Measurements from ENCODE around the gene ABI3. TPM values are rescaled to one million over a fixed set of nuclear protein-coding genes. Genes with fewer than 3 reads are reported as not detected.
"Not testable (repeated sequence)": the region's sequence is repeated elsewhere in the genome, so short reads cannot be mapped to it uniquely, and the experiment has no call there.

The ABI3 gene
- polyA plus RNA-seq, 1 donor from 2014 or later = not detected

- H4K20me1 ChIP-seq (ENCODE audit: insufficient read depth) = no peaks in the 10 kb centered on the region
- no peak overlapping the region for H2AFZ ChIP-seq (ENCODE audit: low read depth, low read length)
- H3K79me2 ChIP-seq (replicated peaks; ENCODE audit: insufficient read depth, low read length) = no peaks in the 10 kb centered on the region
- H3K9me3 ChIP-seq (ENCODE audit: low read length) = no peaks in the 10 kb centered on the region
- H3F3A ChIP-seq (ENCODE audit: insufficient read depth, low read length, poor library complexity, severe bottlenecking) = no peaks in the 10 kb centered on the region
- no peak overlapping the region for H3K4me2 ChIP-seq (ENCODE audit: low read length)
- H3K36me3 ChIP-seq (ENCODE audit: insufficient read depth, low read length) = no peaks in the 10 kb centered on the region
- H3K9ac ChIP-seq (ENCODE audit: low read length) = no peak overlapping the region
- TF ChIP-seq POLR2AphosphoS5 (IDR thresholded peaks at IDR 0.05) = no peak
- TF ChIP-seq RAD21 (conservative IDR thresholded peaks at IDR 0.05) = no peak
- no peak for TF ChIP-seq SMC3 (conservative IDR thresholded peaks at IDR 0.05; ENCODE audit: poor library complexity)
- no peak for TF ChIP-seq TAF1 (IDR thresholded peaks at IDR 0.05; ENCODE audit: low read depth)
- no peak for TF ChIP-seq MXI1 (conservative IDR thresholded peaks at IDR 0.05; ENCODE audit: poor library complexity, severe bottlenecking)
- H3K4me3 ChIP-seq (ENCODE audit: low read length) = no peak overlapping the region
- H3K27me3 ChIP-seq (ENCODE audit: insufficient read depth, low read depth, low read length) = no peaks in the 10 kb centered on the region
- H3K9me2 ChIP-seq (ENCODE audit: insufficient read depth, low read length) = no peaks in the 10 kb centered on the region
- H3K27ac ChIP-seq (ENCODE audit: low read length) = no peak overlapping the region
Observed at GRCh38 chr17:49183801-49184200, 26.7 kb upstream of the ABI3 start.

GRCh38 chr17:49184522-49184921, 26.0 kb upstream of the ABI3 start:
- not testable (repeated sequence) for H3K27ac ChIP-seq (ENCODE audit: low read length); H3K4me3 ChIP-seq (ENCODE audit: low read length)

GRCh38 chr17:49185381-49185780, 25.1 kb upstream of the ABI3 start:
- H3K4me3 ChIP-seq (ENCODE audit: low read length); H3K4me2 ChIP-seq (ENCODE audit: low read length); H4K20me1 ChIP-seq (ENCODE audit: insufficient read depth); H3K27me3 ChIP-seq (ENCODE audit: insufficient read depth, low read depth, low read length); H3K9me2 ChIP-seq (ENCODE audit: insufficient read depth, low read length); H3K27ac ChIP-seq (ENCODE audit: low read length); H3K9ac ChIP-seq (ENCODE audit: low read length); H3K79me2 ChIP-seq (replicated peaks; ENCODE audit: insufficient read depth, low read length); H3F3A ChIP-seq (ENCODE audit: insufficient read depth, low read length, poor library complexity, severe bottlenecking); H2AFZ ChIP-seq (ENCODE audit: low read depth, low read length); H3K36me3 ChIP-seq (ENCODE audit: insufficient read depth, low read length); H3K9me3 ChIP-seq (ENCODE audit: low read length): not testable (repeated sequence)

More at GRCh38 chr17:49184522-49184921, 26.0 kb upstream of the ABI3 start:
- H3K9me3 ChIP-seq (ENCODE audit: low read length); H3K27me3 ChIP-seq (ENCODE audit: insufficient read depth, low read depth, low read length); H3K9me2 ChIP-seq (ENCODE audit: insufficient read depth, low read length); H3K79me2 ChIP-seq (replicated peaks; ENCODE audit: insufficient read depth, low read length); H3F3A ChIP-seq (ENCODE audit: insufficient read depth, low read length, poor library complexity, severe bottlenecking); H4K20me1 ChIP-seq (ENCODE audit: insufficient read depth); H3K36me3 ChIP-seq (ENCODE audit: insufficient read depth, low read length); H2AFZ ChIP-seq (ENCODE audit: low read depth, low read length); H3K4me2 ChIP-seq (ENCODE audit: low read length); H3K9ac ChIP-seq (ENCODE audit: low read length): not testable (repeated sequence)

GRCh38 chr17:49187301-49187700, 23.2 kb upstream of the ABI3 start:
- no peak for TF ChIP-seq CTCF (IDR thresholded peaks at IDR 0.05; ENCODE audit: poor library complexity, severe bottlenecking)
- no peak for TF ChIP-seq EP300 (conservative IDR thresholded peaks at IDR 0.05; ENCODE audit: poor library complexity, severe bottlenecking)
- TF ChIP-seq EZH2 (IDR thresholded peaks at IDR 0.05; ENCODE audit: borderline replicate concordance, insufficient read depth, low read length, poor library complexity, severe bottlenecking) = no peak
- no peak for TF ChIP-seq MXI1 (conservative IDR thresholded peaks at IDR 0.05; ENCODE audit: poor library complexity, severe bottlenecking)
- no peak for TF ChIP-seq TAF1 (IDR thresholded peaks at IDR 0.05; ENCODE audit: low read depth)
- no peak for TF ChIP-seq REST (IDR thresholded peaks at IDR 0.05; ENCODE audit: borderline replicate concordance)
- no peak for TF ChIP-seq RAD21 (conservative IDR thresholded peaks at IDR 0.05)
- TF ChIP-seq POLR2AphosphoS5 (IDR thresholded peaks at IDR 0.05) = no peak
- no peak for TF ChIP-seq SMC3 (conservative IDR thresholded peaks at IDR 0.05; ENCODE audit: poor library complexity)
- no peak overlapping the region for H3K4me3 ChIP-seq (ENCODE audit: low read length)
- H3K27me3 ChIP-seq (ENCODE audit: insufficient read depth, low read depth, low read length) = no peaks in the 10 kb centered on the region
- H3K4me2 ChIP-seq (ENCODE audit: low read length) = no peak overlapping the region
- no peaks in the 10 kb centered on the region for H3K79me2 ChIP-seq (replicated peaks; ENCODE audit: insufficient read depth, low read length)
- H3K27ac ChIP-seq (ENCODE audit: low read length) = no peak overlapping the region
- no peak overlapping the region for H2AFZ ChIP-seq (ENCODE audit: low read depth, low read length)
- no peaks in the 10 kb centered on the region for H3K36me3 ChIP-seq (ENCODE audit: insufficient read depth, low read length)
- H3F3A ChIP-seq (ENCODE audit: insufficient read depth, low read length, poor library complexity, severe bottlenecking) = no peaks in the 10 kb centered on the region
- H3K9ac ChIP-seq (ENCODE audit: low read length) = no peak overlapping the region
- no peaks in the 10 kb centered on the region for H3K9me3 ChIP-seq (ENCODE audit: low read length)
- H3K9me2 ChIP-seq (ENCODE audit: insufficient read depth, low read length) = no peaks in the 10 kb centered on the region
- no peaks in the 10 kb centered on the region for H4K20me1 ChIP-seq (ENCODE audit: insufficient read depth)
